DMS 273 (cell line): ENCODE measurements around the gene PSMB3.
"Not testable (repeated sequence)": the region's sequence is repeated elsewhere in the genome, so short reads cannot be mapped to it uniquely, and the experiment has no call there.

Experiments
- DNase-seq: peaks from one replicate; lab custom pipeline; 2025; ENCODE audit not compliant: unreplicated experiment; lab: John Stamatoyannopoulos, UW

PSMB3 gene

DNA sequence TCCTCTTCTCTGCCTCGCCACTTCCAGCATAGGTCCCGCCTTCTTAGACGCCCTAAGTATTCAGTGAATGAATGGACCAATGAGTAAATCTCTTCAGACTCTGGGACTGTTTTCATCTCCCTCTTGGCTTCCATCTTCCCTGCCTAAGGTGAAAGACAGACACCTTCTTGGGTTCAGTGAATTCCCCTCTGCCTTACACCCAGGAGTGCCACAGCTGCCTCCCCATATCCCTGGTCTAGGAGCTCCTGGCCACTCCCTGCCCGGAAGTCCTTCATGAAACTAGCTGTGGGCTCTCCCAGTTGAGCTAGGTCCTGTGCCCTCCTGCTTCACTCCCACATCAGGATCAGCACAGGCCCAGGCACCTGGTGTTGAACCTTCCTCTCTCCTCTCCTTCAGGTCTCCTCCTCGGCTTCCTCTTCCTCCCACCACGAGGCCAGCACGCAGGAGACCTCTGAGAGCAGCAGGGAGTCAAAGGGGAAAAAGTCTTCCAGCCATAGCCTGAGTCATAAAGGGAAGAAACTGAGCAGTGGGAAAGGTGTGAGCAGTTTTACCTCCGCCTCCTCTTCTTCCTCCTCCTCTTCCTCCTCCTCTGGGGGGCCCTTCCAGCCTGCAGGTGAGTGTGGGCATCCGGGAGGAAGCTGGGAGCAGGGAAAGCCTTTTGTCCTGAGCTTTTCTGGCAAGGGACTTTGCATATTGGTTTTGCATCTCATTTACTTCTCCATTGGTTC, 37.2 kb upstream of the PSMB3 start:
- DNase-seq = no peak

GRCh38 chr17:38716368-38717005, 36.1 kb upstream of the PSMB3 start:
- no peak for DNase-seq

DNA sequence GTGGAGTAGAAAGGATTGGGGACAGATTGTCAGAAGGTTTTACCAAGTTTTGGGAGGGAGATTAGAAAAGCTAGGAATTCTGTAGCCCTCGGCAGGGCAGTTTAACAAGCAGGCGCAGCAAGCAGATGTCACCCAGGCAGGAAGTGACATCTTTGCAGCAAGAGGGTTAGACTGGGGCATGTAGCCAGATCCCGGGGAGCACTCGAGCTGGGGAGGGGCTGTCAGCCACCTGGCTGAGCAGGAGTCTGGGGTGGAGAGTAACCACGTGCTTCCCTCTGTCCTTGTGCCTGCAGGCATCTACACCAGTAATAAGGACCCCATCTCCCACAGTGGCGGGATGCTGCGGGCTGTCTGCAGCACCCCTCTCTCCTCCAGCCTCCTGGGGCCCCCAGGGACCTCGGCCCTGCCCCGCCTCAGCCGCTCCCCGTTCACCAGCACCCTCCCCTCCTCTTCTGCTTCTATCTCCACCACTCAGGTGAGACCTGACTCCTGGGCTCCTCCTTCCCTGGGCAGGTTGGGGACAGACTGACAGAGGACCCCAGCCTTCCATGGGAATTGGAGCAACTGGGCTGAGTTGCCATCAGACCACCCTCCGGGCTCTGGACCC, 35.3 kb upstream of the PSMB3 start:
- no peak for DNase-seq

DNA sequence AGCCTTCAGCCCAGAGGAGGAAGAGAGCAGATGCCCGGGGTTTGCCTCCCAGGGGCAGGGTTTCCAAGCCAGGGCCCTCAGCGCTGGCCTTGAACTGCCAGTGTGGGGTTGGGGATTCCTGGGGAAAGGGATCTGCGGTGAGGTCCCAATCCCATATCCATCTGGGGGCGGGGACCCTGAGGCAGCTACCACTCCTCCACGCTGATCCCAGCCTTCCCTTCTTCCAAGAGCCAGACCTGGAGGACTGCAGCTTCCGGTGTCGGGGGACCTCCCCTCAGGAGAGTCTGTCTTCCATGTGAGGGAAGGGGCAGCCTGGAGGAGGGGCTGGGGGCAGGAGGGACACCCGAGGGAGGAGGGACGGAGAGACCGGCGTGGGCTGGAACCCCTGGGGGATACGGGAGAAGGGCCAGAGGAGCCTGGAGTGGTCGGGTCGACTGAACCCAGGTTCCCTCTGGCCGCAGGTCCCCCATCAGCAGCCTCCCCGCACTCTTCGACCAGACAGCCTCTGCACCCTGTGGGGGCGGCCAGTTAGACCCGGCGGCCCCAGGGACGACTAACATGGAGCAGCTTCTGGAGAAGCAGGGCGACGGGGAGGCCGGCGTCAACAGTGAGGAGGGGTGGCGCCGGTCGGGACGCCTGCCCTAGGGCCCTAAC, 33.1 kb upstream of the PSMB3 start:
- no peak for DNase-seq

DNA sequence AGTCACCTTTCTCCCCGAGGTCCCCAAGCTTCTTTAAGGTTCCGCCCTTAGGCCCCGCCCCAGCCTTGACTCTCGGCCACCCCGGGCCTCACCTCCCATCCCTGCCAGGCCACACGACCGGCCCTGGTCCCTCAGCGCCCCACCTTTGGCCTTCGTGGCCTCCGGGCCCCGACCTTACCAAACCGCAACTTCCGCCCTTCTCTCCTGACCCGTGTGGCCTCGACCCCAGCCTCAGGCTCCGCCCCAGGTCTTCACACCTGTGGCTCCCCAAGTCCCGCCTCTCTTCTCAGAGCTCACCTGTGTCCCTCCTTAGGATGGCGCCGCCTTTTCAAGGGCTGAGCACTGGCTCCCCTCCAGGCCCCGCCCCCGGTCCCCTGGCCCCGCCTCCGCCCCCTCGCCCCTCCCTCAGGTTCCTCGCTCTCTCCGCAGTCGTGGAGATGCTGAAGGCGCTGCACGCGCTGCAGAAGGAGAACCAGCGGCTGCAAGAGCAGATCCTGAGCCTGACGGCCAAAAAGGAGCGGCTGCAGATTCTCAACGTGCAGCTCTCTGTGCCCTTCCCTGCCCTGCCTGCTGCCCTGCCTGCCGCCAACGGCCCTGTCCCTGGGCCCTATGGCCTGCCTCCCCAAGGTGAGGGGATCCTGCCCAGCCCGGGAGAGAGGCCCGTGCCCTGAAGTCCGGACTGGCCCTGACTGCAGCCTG, 32.4 kb upstream of the PSMB3 start:
- DNase-seq = no peak

GRCh38 chr17:38720941-38721340, 31.6 kb upstream of the PSMB3 start:
- DNase-seq = no peak

- no peak for DNase-seq
These were observed 30.7 kb upstream of the PSMB3 start for GRCh38 chr17:38721802-38722201.

GRCh38 chr17:38724337-38724988, 28.1 kb upstream of the PSMB3 start:
- DNase-seq = peak; percentile 97

GRCh38 chr17:38725066-38725465, 27.5 kb upstream of the PSMB3 start:
- DNase-seq = peak; percentile 56

DNA sequence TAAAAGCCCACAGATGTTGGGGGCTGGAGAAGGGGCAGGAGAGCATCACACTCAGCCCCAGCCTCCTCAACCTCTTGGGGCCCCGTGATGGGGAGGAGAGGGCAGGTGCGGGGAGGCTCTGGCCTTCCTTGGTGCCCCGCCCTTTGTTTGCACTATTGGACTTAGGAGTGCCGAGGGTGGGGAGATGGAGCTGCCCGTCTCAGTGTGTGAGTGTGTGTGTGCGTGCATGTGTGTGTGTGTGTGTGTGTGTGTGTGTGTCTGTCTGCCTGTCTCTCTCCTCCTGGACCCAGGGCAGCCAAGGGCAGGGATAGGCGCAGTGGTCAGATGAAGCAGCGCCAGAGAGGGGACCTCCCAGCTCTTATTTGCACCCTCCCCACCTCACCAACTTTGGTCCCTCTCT, 26.4 kb upstream of the PSMB3 start:
- not testable (repeated sequence) for DNase-seq

- no peak for DNase-seq
These were observed 24.8 kb upstream of the PSMB3 start for GRCh38 chr17:38727736-38728135.

- no peak for DNase-seq
These were observed 24.2 kb upstream of the PSMB3 start for GRCh38 chr17:38728290-38728831.

- no peak for DNase-seq
These were observed 23.1 kb upstream of the PSMB3 start for GRCh38 chr17:38729368-38729885.

DNA sequence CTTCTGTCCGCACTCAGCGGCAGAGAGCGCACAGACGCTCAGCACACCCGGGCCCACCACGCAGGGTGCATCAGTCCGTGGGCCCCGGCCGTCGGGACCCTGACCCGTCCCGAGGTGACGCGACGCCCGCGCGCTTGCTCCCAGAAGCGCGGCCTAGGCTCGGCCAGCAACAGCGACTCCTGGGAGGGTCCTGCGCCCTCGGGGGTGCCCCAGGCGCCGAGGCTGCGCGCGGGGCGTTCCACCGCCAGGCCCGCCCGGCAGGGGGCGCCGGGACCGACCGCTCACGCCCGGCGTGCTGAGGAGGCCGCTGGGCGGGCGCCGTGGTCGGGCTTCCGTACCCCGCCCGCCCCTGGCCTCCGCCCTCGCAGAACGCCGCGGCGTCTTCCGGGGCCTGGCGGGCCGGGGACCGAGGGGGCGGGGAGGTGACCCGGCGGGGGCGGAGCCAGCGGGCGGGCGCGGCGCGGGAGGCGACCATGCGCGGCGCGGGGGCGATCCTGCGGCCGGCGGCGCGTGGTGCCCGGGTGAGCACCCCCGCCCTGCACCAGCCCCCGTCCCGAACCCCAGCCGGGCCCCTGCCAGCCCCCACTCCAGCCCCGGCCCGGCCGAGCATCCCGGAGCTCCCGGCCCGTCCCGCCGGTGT, 22.5 kb upstream of the PSMB3 start, which contains the start of gene CISD3:
CISD3 (plus strand) TSS at position 456 of the 640 bp plus-strand sequence; CDS start at position 474, 18 bp downstream.
- peak; percentile 97 for DNase-seq

- DNase-seq = peak; percentile 79
These were observed 21.8 kb upstream of the PSMB3 start for GRCh38 chr17:38730526-38731379.

DNA sequence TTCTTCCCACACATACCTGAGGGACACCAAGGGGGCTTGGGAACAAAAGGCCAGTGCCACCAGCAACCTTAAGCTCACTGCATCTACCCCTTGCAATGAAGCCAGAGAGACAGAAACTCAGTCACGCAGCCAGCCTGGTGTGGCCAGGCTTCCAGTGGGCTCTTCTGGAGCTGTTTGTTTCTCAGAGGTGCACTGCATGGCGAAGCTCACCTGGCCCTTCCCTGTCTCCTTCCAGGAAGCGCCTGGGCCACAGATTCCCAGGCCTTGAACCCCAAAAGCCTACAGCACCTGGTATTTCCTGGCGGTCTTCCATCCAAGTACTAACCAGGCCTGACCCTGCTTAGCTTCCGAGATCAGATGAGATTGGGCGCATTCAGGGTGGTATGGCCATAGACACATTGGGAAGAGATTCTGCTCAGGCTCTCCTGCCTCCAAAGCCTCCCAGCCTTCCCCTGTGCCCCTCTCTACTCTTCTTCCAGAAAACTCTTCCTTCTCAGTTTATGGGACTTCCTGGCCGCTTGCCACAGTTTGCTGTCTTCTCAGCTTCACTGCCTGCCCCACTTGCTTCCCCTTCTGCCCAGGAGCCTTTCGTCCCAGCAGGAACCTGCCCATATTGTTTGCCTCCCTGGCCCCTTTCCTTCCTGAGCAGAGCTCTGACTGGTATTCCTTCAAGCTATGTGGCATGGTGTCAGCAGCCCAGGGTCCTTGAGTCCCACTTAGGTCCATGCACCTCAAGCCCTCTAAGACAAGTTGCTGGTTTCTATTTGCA, 20.8 kb upstream of the PSMB3 start:
- no peak for DNase-seq

DNA sequence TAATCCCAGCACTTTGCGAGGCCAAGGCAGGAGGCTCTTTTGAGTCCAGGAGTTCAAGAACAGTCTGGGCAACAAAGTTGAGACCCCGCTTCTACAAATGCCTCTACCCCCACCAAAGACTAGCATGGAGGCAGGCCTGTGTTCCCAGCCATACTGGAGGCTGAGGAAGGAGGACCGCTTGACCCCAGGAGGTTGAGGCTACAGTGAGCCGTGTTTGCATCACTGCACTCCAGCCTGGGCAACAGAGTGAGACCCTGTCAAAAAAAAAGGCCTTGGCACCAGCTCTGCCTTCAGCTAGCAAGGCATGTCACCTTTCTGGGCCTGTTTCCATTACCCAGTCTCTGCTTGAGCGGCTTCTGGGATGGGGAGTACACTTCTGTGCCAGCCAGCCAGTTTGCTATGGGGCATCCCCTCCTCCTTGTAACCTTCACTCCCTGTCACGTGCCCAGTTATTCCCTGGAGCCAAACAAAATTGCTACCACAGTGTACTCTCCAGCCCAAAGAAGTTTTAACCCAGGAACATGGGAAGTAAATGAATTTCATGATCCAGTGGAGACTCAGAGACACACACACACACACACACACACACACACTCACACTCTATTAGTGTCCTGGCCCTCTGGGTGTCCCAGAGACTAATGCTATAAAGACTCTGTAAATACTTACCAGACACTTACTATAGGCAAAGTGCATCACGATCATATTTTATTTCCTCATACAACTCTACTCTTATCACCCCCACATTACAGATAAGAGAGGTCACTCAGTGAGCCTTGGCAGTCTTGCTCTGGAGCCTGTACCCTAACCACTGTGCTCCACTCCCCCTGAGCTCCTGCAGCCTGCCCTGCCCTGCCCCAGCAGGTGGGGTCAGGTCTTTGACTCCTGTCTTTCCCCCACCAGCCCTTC, 19.9 kb upstream of the PSMB3 start:
- DNase-seq = no peak
